Hindlimb muscle (tissue), 1 donor: ENCODE results near the gene RESP18. TPM values are rescaled to one million over a fixed set of nuclear protein-coding genes. Genes with fewer than 3 reads are reported as not detected.
A peak's percentile ranks its signal among the peaks of the same experiment; 100 is the strongest.

ENCODE experiments used
- DNase-seq: peaks from one replicate; pipeline ENCODE4 v3.0.0-alpha.2; 2013
- polyA plus RNA-seq: library from polyadenylated mRNA; unstranded; fragments of 120-200 nt; gene quantifications from one replicate; pipeline ENCODE4 v1.2.1, GENCODE V29; 2013; ENCODE audit not compliant: insufficient read length

The RESP18 gene
- polyA plus RNA-seq = not detected

- DNase-seq = no peak
These were observed at the start of gene RESP18 for GRCh38 chr2:219332542-219332941. RESP18 (minus strand) TSS chr2:219332744.

GRCh38 chr2:219381448-219381847 lies 48.9 kb upstream of the RESP18 start:
- DNase-seq = no peak

- no peak for DNase-seq
These were observed 48.4 kb upstream of the RESP18 start for GRCh38 chr2:219380926-219381325.

- DNase-seq = no peak
These were observed 45.8 kb upstream of the RESP18 start for GRCh38 chr2:219378163-219378851.

- no peak for DNase-seq
These were observed 36.9 kb upstream of the RESP18 start for GRCh38 chr2:219369447-219369861.

GRCh38 chr2:219368690-219369191 lies 36.2 kb upstream of the RESP18 start:
- no peak for DNase-seq

GRCh38 chr2:219362524-219363164 lies 30.1 kb upstream of the RESP18 start:
- DNase-seq = peak; percentile 43

- no peak for DNase-seq
These were observed 29.5 kb upstream of the RESP18 start for GRCh38 chr2:219362072-219362471.

- DNase-seq = no peak
These were observed 25.9 kb upstream of the RESP18 start for GRCh38 chr2:219358170-219359075.

GRCh38 chr2:219356834-219357233 lies 24.3 kb upstream of the RESP18 start:
- no peak for DNase-seq

GRCh38 chr2:219354582-219354981 lies 22.0 kb upstream of the RESP18 start:
- DNase-seq = no peak

- no peak for DNase-seq
These were observed 20.6 kb upstream of the RESP18 start for GRCh38 chr2:219353129-219353528.

GRCh38 chr2:219352448-219353023 lies 20.0 kb upstream of the RESP18 start:
- DNase-seq = peak; percentile 24

- DNase-seq = no peak
These were observed 18.2 kb upstream of the RESP18 start for GRCh38 chr2:219350710-219351221.

GRCh38 chr2:219350215-219350614 lies 17.7 kb upstream of the RESP18 start:
- DNase-seq = no peak

- peak; percentile 38 for DNase-seq
These were observed 12.3 kb upstream of the RESP18 start for GRCh38 chr2:219344751-219345430.

- no peak for DNase-seq
These were observed 2.8 kb upstream of the RESP18 start for GRCh38 chr2:219335373-219335786.

GRCh38 chr2:219334076-219334475 lies 1.5 kb upstream of the RESP18 start:
- no peak for DNase-seq

- peak; percentile 59 for DNase-seq
These were observed 857 bp downstream of the RESP18 start for GRCh38 chr2:219331560-219332213.

- DNase-seq = no peak
These were observed 4.8 kb downstream of the RESP18 start for GRCh38 chr2:219327719-219328118.

- DNase-seq = no peak
These were observed 6.8 kb downstream of the RESP18 start for GRCh38 chr2:219325657-219326315.
